Mucosa of rectum (tissue), 2 donors: ENCODE results near the gene TSTD2.

Experiments
- H3K27ac ChIP-seq, 2 donors: one replicate each; pipeline ENCODE4 v1.7.0; 2013; ENCODE audit warnings: inconsistent platforms in 2 of 2, low read depth in 2 of 2, low read length in 2 of 2
- H3K27me3 ChIP-seq, 2 donors: one replicate each; pipeline ENCODE4 v1.7.0; 2013; ENCODE audit warnings: low read length in 2 of 2; ENCODE audit not compliant: control insufficient read depth in 2 of 2, insufficient read depth in 2 of 2
- H3K36me3 ChIP-seq, 2 donors: one replicate each; pipeline ENCODE4 v1.7.0; 2013; ENCODE audit warnings: low read length in 2 of 2; ENCODE audit not compliant: control insufficient read depth in 2 of 2, insufficient read depth in 2 of 2
- H3K4me1 ChIP-seq, 2 donors: one replicate each; pipeline ENCODE4 v1.7.0; 2013; ENCODE audit warnings: low read length in 2 of 2, mild to moderate bottlenecking in 1 of 2; ENCODE audit not compliant: control insufficient read depth in 2 of 2, insufficient read depth in 2 of 2
- H3K4me3 ChIP-seq, 2 donors: one replicate each; pipeline ENCODE4 v1.7.0; 2013; ENCODE audit warnings: low read length in 2 of 2
- H3K9ac ChIP-seq, 2 donors: one replicate each; pipeline ENCODE4 v1.7.0; 2013; ENCODE audit warnings: low read length in 2 of 2, low read depth in 1 of 2, mild to moderate bottlenecking in 1 of 2
- H3K9me3 ChIP-seq, 2 donors: one replicate each; pipeline ENCODE4 v1.7.0; 2013; ENCODE audit warnings: low read length in 2 of 2; ENCODE audit not compliant: control insufficient read depth in 2 of 2
- donor health status: healthy.
- donor health status: Normal muscosa, but diverticular disease.

The TSTD2 gene

DNA sequence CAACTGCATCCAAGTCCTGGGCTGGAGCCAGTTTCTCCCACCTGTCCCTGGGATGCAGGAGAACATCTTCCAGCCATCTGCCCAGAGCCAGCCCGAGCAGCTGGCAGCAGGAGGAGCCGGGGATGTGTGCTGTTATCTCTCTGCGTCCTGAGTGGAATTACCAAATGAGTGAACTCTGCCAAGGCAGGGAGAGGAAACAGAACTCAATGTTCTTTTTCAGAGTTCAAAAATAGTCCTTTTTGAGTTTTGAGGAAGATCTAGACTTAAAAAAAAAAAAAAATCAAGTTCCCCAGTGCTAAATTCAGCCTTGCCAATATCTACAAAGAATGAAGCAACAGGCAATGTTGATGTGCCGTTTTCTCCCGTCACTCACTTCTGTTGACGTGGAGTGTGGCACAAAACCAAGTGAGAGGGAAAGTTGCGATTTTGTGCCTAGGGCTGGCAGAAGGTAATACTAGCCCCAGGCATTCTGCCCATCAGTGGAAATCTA lies 75.5 kb downstream of the TSTD2 start:
- Histone ChIP-seq H3K27ac (no peak overlapping the region), H3K36me3 (no peaks in the 10 kb centered on the region), H3K27me3 (peaks cover 0 to 3% of the 10 kb centered on the region in 2 donors), H3K9ac (no peak overlapping the region), H3K4me1 (peaks cover 0 to 3% of the 10 kb centered on the region in 2 donors), H3K4me3 (no peak overlapping the region), H3K9me3 (no peaks in the 10 kb centered on the region)

DNA sequence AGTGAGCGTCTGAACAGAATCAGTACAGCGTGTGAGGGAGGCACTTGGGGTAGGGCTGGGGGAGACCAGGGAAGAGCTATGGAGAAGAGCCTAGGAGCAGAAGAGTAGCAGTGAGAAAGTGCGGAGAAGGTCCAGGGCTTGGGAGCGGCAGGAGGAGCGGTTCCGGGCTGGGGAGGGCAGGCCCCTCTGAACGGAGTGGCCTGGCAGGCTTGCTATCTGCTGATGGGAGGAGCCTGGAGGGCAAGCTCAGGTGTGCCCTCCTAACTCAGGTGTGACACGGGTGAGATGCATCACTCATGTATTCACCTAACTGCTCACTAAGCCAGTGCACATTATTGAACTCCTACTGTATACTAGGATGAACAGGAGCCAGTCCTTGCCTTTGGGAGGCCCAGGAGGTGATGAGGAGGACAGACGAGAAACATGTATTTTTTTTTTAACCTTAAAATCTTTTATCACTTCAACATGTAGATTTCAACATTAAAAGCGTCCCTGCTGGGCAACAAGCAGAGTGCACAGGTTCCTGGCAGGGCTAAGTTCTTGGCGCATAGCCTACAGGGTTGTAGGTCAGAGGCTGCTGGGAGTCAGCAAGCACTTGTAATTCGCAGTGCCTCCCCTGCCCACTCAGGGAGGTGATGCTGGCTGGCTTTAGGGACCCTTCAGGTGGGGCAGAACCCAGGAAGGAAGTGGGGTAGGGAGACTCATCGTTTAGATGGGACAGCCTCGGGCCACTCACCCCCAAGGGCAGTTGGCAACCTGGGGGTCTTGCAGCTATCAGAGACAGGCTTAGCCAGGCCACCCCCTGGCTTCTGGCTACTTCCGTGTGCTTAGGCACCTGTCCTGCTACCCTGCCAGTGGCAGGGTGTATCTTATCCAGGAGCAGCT lies 76.2 kb downstream of the TSTD2 start:
- H3K9me3 ChIP-seq = no peaks in the 10 kb centered on the region
- H3K27ac ChIP-seq = no peak overlapping the region
- no peak overlapping the region for H3K9ac ChIP-seq
- H3K36me3 ChIP-seq = no peaks in the 10 kb centered on the region
- H3K4me1 ChIP-seq = peaks cover 0 to 3% of the 10 kb centered on the region in 2 donors
- no peak overlapping the region for H3K4me3 ChIP-seq
- H3K27me3 ChIP-seq = peaks cover 0 to 3% of the 10 kb centered on the region in 2 donors

DNA sequence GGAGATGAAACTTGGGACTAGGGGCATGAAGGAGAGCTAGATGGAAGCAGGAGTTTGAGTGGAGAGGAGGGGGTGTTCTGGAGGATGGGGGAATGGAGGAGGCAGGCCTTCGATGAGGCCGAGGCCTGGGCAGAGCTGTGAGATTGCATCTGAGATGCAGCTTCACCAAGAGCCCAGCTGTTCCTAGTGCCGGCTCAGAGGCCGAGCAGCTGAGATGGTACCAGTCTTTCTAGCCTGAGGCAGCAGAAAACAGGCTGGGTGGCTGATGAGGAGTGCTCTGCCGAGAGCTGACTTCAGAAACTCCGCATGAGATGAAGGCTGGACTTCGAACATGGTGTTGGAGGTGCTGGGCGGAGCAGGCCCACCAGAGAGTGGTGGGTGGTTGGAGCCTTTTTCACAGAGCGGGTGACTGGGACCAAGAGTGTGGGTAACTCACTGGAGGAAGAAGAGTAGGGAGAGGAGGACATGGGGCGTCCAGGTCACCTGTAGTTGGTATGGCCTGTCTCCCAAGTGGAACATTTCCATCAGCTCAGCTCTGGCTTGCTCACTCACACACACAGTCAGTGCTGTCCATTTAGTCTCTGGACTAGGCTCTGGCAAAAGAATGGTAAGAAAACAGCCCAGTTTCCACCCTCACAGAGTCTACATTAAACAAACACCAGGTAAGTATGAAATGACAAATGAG lies 77.0 kb downstream of the TSTD2 start:
- no peaks in the 10 kb centered on the region for H3K9me3 ChIP-seq
- H3K9ac ChIP-seq = no peak overlapping the region
- peaks cover 0 to 3% of the 10 kb centered on the region in 2 donors for H3K27me3 ChIP-seq
- H3K27ac ChIP-seq = no peak overlapping the region
- no peaks in the 10 kb centered on the region for H3K36me3 ChIP-seq
- peaks cover 0 to 3% of the 10 kb centered on the region in 2 donors for H3K4me1 ChIP-seq
- no peak overlapping the region for H3K4me3 ChIP-seq

DNA sequence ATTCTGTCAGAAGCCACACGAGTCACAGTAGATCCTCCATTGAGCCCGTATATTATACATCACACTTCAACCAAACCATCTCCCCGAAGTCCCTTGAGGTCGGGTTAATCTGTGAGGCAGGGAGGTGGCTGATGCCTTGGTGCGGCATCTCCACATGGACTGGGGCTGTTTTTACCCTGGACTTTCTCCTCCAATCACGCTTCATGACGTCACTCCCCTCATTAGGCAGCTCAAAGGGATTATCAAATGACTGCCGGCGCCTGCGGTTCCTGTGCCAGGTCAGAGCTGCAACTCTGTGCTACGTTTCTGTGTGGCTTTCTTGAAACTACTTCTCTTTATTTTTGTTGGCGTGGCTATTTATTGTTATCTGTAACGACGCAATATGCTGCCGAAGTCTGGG lies 78.0 kb downstream of the TSTD2 start:
- Histone ChIP-seq H3K9me3 (no peaks in the 10 kb centered on the region), H3K4me1 (peaks cover 0 to 3% of the 10 kb centered on the region in 2 donors), H3K9ac (no peak overlapping the region), H3K4me3 (no peak overlapping the region), H3K36me3 (no peaks in the 10 kb centered on the region), H3K27me3 (peaks cover 0 to 3% of the 10 kb centered on the region in 2 donors), H3K27ac (no peak overlapping the region)

DNA sequence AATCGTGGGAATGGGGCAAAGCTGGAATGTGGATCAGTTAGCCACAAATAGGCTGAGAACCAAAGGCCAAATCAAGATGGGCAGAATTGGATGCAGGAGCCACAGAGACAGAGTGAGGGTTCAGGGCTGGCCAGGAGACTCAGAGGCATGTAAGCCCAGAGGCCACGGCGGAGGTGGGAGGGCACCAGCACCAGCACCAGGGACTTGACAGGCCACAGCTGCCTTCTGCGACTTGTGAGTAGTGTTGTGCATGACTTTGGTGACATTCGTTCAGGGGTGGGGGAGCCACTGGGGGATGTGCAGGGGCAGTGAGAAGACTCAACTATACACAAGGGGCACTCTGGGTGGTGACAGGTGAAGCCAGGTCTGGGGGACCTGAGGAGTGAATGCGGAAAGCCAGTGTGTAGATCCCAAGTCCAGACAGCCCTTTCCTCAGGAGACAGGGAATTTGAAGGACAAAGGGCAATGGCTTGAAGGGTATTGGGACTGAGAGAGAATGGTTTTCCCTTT lies 78.5 kb downstream of the TSTD2 start:
- Histone ChIP-seq H3K27me3 (peaks cover 0 to 3% of the 10 kb centered on the region in 2 donors), H3K36me3 (no peaks in the 10 kb centered on the region), H3K27ac (no peak overlapping the region), H3K9me3 (no peaks in the 10 kb centered on the region), H3K9ac (no peak overlapping the region), H3K4me1 (peaks cover 0 to 3% of the 10 kb centered on the region in 2 donors), H3K4me3 (no peak overlapping the region)

DNA sequence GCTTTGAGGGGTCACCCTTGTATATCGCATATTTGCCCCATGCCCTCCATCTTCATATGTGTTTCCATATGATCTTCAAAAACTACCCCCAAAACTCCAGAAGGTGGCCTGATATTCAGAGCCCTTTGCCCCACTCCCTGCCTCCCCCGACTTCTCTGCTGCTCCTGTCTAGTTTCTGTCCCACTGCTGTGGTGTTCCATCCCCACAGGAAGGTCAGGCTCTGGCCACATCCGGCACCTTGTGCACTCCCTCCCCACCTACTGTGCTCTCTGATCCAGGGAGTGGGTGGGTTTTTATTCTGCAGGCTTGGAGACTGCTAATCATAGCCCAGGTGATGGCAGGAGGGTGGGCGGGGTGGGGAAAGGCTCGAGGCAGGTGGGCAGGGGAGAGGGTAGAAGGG lies 79.3 kb downstream of the TSTD2 start:
- no peaks in the 10 kb centered on the region for H3K36me3 ChIP-seq
- H3K9ac ChIP-seq = no peak overlapping the region
- H3K4me3 ChIP-seq = no peak overlapping the region
- H3K4me1 ChIP-seq = peaks cover 0 to 2% of the 10 kb centered on the region in 2 donors
- H3K9me3 ChIP-seq = no peaks in the 10 kb centered on the region
- no peak overlapping the region for H3K27ac ChIP-seq
- peaks cover 0 to 2% of the 10 kb centered on the region in 2 donors for H3K27me3 ChIP-seq

DNA sequence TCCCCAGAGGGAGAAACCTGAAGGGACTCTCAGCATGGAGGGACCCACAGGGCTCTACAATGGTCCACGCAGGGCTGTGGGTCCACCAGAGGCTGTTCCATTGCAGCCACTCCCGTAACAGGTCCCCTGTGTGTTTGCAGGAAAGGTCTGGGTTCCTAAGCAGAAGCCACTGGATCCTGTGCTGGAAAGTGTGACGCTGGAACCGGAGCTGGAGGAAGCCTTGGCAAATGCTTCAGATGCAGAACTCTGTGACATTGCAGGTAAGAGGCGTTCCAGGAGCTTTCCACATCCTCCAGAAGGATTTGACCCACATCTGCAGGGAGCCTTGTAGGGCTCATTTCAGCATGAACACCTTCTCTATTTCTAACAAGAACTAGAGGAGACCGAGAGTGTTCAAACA lies 80.0 kb downstream of the TSTD2 start:
- H3K27me3 ChIP-seq = no peaks in the 10 kb centered on the region
- H3K36me3 ChIP-seq = no peaks in the 10 kb centered on the region
- H3K9me3 ChIP-seq = no peaks in the 10 kb centered on the region
- no peaks in the 10 kb centered on the region for H3K4me1 ChIP-seq
- H3K27ac ChIP-seq = no peak overlapping the region
- H3K4me3 ChIP-seq = no peak overlapping the region
- no peak overlapping the region for H3K9ac ChIP-seq

DNA sequence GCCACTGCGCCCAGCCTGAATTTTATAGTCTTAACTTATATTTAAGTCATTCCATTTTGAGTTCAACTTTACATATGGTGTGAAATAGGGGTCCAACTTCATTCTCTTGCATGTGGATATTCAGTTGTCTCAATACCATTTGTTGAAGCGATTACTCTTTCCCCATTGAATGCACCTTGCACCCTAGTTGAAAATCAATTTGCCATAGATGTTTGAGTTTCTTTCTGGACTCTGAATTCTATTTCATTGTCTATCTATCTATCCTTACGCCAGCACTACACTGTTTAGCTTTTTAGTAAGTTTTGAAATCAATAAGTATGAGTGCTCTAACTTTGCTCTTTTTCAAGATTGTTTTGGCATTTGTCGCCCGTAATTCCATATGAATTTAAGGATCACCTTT lies 81.9 kb downstream of the TSTD2 start:
- Histone ChIP-seq H3K27ac (no peak overlapping the region), H3K36me3 (no peaks in the 10 kb centered on the region), H3K9ac (no peak overlapping the region)

DNA sequence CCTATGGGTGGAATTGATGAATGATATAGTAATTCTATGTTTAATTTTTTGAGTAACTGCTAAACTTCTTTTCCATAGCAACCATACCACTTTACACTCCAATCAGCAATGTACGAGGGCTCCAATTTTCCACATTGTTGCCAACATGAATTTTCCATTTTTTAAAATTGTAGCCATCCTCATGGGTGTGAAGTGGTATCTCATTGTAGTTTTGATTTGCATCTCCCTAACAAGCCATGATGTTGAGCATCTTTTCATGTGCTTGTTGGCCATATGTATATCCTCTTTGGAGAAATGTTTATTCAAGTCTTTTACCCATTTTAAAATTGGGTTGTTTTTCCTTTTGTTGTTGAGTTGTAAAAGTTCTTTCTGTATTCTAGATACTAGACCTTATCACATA lies 82.8 kb downstream of the TSTD2 start:
- no peaks in the 10 kb centered on the region for H3K36me3 ChIP-seq
- no peaks in the 10 kb centered on the region for H3K9me3 ChIP-seq
- H3K27me3 ChIP-seq = no peaks in the 10 kb centered on the region
- H3K27ac ChIP-seq = no peak overlapping the region
- H3K4me3 ChIP-seq = no peak overlapping the region
- no peaks in the 10 kb centered on the region for H3K4me1 ChIP-seq
- H3K9ac ChIP-seq = no peak overlapping the region

More for the DNA sequence above, 81.9 kb downstream of the TSTD2 start:
- Histone ChIP-seq H3K9me3 (no peaks in the 10 kb centered on the region), H3K4me1 (no peaks in the 10 kb centered on the region), H3K4me3 (no peak overlapping the region), H3K27me3 (no peaks in the 10 kb centered on the region)
